ENCODE results near the gene ZNF598.
"Not testable (repeated sequence)": the region's sequence is repeated elsewhere in the genome, so short reads cannot be mapped to it uniquely, and the experiment has no call there.

Gene ZNF598

GRCh38 chr16:2027024-2028010 is 17.7 kb upstream of the ZNF598 start:
- DNase-seq = no peak

- no peak for DNase-seq
Measured at GRCh38 chr16:2026461-2027023, 16.9 kb upstream of the ZNF598 start, which contains the start of gene NHERF2. Gene NHERF2 (plus strand): TSS chr16:2026902. CDS start chr16:2027006, 104 bp downstream.

GRCh38 chr16:2025878-2026460 is 16.3 kb upstream of the ZNF598 start:
- DNase-seq = no peak

DNA sequence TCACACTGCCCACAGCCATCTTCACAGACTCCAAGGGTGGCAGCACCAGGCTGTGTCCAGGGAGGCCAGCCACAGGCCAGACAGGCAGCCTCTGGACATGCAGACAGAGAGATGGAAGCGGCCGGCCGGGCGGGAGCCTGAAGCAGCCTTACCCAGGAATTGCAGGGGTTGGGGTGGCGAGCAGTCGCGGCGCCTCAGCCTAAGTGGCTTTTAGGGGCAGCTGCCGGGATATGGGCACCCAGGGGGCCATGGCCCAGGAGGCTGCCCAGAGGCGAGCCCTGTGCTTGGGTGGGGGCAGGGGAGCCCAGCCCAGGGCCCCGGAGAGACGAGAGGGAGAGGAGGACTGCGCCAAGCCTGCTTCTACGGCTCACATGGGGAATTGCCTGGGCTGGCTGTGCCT is 15.6 kb upstream of the ZNF598 start:
- no peak for DNase-seq

DNA sequence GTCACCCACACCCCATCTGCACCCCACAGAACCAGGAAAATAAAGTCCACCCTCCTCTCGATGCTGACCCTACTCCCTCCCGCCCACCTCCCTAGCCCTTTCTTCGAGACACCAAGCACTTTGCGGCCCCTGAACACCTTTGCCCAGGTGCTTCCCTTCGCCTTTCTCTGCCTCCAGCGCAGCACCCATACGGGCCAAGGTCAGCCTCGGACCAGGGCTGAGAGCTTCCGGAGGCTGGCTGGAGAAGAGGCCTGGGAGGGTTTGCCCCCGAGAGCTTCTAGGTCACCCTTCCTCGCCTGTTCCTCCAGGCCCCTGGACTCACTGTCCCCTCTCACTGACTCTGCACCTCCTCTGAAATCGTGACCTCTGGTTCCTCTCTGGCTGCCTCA is 14.4 kb upstream of the ZNF598 start:
- DNase-seq = no peak

DNA sequence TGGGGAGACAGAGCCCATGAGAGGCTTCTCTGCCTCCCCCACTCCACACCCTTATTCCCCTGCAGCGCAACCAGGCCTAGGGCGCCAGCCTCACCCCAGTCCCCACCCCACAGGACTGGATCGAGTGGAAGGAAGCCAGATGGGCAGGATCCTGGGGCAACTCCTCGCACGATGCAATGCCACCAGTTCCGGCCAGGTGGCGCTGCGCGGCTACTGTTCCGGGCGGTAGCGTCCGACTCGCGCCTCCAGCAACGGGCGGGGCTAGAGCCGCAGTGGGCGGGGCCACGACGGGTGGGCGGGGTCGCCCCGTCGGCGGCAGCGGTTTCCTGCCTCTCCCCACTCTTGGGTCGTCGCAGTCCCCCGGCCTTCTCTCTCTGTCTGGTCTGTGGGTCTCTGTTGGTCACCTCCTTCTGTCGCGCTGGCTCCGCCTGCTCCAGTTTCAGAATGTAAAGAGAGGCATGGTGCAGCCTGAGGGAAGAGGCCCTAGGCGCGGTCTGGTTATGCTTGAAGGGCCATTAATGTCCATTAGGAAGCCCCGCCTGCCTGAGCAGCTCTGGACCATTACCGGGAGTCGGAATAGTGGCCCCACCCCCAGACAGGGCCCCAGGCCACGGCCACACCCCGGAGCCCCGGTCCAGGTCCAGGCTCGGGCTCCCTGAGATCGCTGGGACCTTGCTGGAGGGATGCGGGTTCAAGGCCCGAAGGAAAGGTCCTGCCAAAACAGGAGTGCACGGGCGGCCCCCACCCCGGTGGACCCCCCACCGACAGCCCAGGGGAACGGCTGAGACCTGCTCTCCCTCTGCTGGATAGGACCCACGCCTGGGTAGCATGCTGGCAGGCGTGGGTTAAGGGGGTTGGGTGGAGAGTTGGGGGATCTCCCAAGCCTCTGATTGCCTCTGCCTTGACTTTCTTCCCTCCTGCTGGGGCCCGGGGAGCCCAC is 13.7 kb upstream of the ZNF598 start:
- DNase-seq = peak; percentile 70 to 77

DNA sequence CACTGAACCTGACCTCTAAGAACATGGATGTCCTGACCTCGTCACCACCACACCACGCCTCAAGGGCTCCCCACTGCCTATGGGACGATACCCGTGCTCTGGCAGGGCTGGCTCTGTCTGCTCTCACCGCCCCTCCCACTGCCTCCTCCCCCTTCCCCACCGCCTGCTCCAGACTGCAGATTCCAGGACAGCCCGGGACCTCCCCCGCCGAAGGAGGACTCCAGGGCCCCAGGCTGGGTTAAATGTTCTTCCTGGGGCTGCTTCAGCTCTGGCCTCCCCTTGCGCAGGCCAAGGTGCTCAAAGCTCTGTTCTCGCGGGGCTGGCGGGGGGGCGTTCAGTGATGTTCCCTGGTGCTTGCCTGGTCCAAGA is 13.1 kb upstream of the ZNF598 start:
- peak in 1 of 2 experiments; percentile 36 for DNase-seq

- DNase-seq = no peak
Measured at GRCh38 chr16:2019921-2020831, 10.6 kb upstream of the ZNF598 start.

DNA sequence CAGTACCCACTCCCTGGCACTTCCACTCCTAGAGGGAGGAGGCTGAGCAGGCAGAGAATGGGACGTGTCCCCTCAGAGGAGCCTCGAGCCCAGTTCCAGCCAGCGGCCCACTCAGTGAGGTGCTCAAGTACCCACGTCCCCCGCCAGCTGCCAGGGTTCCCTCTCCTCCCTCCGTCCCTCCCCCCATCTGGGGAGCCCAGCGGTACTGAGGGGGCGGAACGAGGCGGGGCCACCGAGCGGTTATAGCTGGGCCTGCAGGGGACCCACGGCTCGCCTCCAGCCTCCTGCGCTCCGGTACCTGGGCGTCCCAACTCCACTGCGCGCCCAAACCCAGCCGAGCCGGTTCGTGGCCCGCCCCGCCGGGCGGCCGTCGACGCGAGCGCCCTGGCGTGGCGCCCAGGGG is 9.9 kb upstream of the ZNF598 start, which contains the start of gene NPW:
Gene NPW, plus strand, starts transcription at position 268 of the 403 bp plus-strand sequence.
- DNase-seq = no peak

GRCh38 chr16:2016407-2016922 is 6.8 kb upstream of the ZNF598 start:
- DNase-seq = no peak

DNA sequence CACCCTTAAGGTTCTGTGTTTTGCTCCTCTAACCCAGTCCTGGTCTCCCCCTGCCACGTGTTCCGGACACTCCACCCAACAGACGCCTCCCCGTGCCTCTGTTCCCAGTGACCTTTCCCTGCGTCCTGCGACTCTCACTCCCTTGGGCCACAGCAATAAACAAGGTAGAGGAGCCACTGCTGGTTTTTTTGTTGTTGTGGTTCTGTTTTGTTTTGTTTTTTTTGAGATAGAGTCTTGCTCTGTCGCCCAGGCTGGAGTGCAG is 6.3 kb upstream of the ZNF598 start:
- no peak for DNase-seq

DNA sequence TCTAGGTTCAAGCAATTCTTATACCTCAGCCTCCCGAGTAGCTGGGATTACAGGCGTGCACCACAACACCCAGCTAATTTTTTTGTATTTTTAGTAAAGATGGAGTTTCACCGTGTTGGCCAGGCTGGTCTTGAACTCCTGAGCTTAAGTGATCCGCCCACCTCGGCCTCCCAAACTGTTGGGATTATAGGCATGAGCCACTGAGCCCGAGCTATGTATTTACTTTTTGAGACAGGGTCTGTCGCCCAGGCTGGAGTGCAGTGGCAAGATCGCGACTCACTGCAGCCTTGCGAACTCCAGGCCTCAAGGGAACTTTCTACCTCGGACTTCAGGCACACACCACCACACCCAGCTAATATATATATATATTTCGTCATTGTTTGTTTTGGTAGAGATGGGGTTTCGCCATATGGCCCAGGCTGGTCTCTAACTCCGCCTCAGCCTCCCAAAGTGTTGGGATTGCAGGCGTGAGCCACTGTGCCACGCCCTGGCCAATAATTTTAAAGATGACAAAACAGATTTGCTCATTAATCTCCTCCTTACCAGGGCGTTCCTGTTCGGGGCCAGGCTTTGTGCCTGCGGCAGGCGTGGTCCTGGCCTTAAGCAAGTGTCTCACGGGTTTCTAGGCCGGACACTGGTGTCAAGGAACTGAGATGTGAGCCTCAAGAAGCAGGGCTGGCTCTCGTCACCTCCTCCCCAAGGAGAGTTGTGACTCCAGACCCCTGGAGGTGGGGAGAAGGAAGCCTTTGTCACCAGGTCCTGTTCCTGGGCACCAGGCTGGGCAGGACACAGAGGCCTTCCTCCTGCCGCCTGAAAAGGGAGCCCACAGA is 5.7 kb upstream of the ZNF598 start:
- DNase-seq = no peak

GRCh38 chr16:2013527-2013926 is 3.9 kb upstream of the ZNF598 start:
- DNase-seq = no peak

- not testable (repeated sequence) for DNase-seq
Measured at GRCh38 chr16:2011726-2012125, 2.1 kb upstream of the ZNF598 start.

- no peak for DNase-seq
Measured at GRCh38 chr16:2009164-2009711, 383 bp downstream of the ZNF598 start.

GRCh38 chr16:2008631-2009163 is 924 bp downstream of the ZNF598 start:
- DNase-seq = no peak

- DNase-seq = no peak
Measured at GRCh38 chr16:2008009-2008526, 1.6 kb downstream of the ZNF598 start.

GRCh38 chr16:2007081-2007836 is 2.4 kb downstream of the ZNF598 start:
- no peak for DNase-seq

DNA sequence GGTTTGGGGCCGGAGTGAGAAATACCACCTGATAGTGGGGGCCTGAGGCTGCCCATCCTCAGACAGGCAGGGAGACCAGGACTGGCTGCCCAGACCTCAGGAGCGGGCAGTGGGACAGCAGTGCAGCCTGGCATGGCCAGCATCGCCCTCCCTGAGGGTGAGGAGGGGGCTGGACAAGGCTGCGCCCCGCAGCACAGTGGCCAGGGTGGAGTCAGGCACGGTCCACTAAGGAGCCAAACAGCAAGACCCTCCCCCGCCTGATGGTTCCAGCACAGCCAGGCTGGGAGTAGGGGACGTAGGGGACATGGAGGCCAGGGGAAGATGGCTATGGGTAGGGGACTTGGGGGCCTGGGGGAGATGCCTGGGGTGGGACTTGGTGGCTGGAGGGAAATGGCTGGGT is 3.3 kb downstream of the ZNF598 start:
- no peak for DNase-seq
